Mesendoderm (in vitro differentiated cells): Measurements from ENCODE around the gene BRAP.

Experiments used
- DNase-seq: peaks from one replicate; pipeline ENCODE4 v3.0.0; 2013
- H2AK5ac ChIP-seq: 2 replicates; pipeline ENCODE4 v1.6.1; 2013; ENCODE audit warnings: low read length, inconsistent platforms
- H2BK120ac ChIP-seq: 2 replicates; pipeline ENCODE4 v1.6.1; 2013; ENCODE audit warnings: low read depth, mild to moderate bottlenecking, low read length, moderate library complexity, mixed read lengths
- H2BK15ac ChIP-seq: replicated peaks from 2 replicates; pipeline ENCODE4 v1.6.1; 2013; ENCODE audit warnings: low read depth, mild to moderate bottlenecking, moderate library complexity
- H2BK5ac ChIP-seq: 2 replicates; pipeline ENCODE4 v1.6.1; 2013; ENCODE audit warnings: low read length, inconsistent platforms
- H3K18ac ChIP-seq: 2 replicates; pipeline ENCODE4 v1.6.1; 2013; ENCODE audit warnings: mild to moderate bottlenecking, low read length, mixed read lengths
- H3K23ac ChIP-seq: one replicate; pipeline ENCODE4 v1.6.1; 2013; ENCODE audit warnings: low read length
- H3K27ac ChIP-seq: 2 replicates; pipeline ENCODE4 v1.5.1; 2013; ENCODE audit warnings: low read depth, mild to moderate bottlenecking, inconsistent platforms, low read length, moderate library complexity
- H3K27me3 ChIP-seq: 2 replicates; pipeline ENCODE4 v1.6.1; 2013; ENCODE audit warnings: low read length, control low read depth, mild to moderate bottlenecking, inconsistent platforms; ENCODE audit not compliant: insufficient read depth, poor library complexity
- H3K36me3 ChIP-seq: 2 replicates; pipeline ENCODE4 v1.6.1; 2013; ENCODE audit warnings: low read length, inconsistent platforms; ENCODE audit not compliant: control insufficient read depth, insufficient read depth
- H3K4ac ChIP-seq: one replicate; pipeline ENCODE4 v1.6.1; 2013; ENCODE audit warnings: low read depth, mild to moderate bottlenecking, low read length, moderate library complexity
- H3K4me1 ChIP-seq: 2 replicates; pipeline ENCODE4 v1.6.1; 2013; ENCODE audit warnings: low read depth, low read length, inconsistent platforms; ENCODE audit not compliant: control insufficient read depth
- H3K4me2 ChIP-seq: 2 replicates; pipeline ENCODE4 v1.6.1; 2013; ENCODE audit warnings: low read length
- H3K4me3 ChIP-seq: 2 replicates; pipeline ENCODE4 v1.5.1; 2013; ENCODE audit warnings: mild to moderate bottlenecking, low read length
- H3K56ac ChIP-seq: one replicate; pipeline ENCODE4 v1.6.1; 2013; ENCODE audit warnings: low read length
- H3K79me1 ChIP-seq: 2 replicates; pipeline ENCODE4 v1.6.1; 2013; ENCODE audit warnings: low read length, inconsistent platforms
- H3K79me2 ChIP-seq: 2 replicates; pipeline ENCODE4 v1.6.1; 2013; ENCODE audit warnings: mild to moderate bottlenecking, low read length; ENCODE audit not compliant: control insufficient read depth, insufficient read depth
- H3K9ac ChIP-seq: 2 replicates; pipeline ENCODE4 v1.6.1; 2013; ENCODE audit warnings: low read length, inconsistent platforms
- H4K5ac ChIP-seq: one replicate; pipeline ENCODE4 v1.6.1; 2013; ENCODE audit warnings: low read length
- H4K8ac ChIP-seq: one replicate; pipeline ENCODE4 v1.6.1; 2013; ENCODE audit warnings: low read depth, mild to moderate bottlenecking, control low read depth, low read length, moderate library complexity
- WGBS: extraction: QIAGEN DNeasy Blood & Tissue Kit; methylation state at CpG from one replicate; pipeline ENCODE4 v1.1.7; 2013; ENCODE audit warnings: low lambda C conversion rate, missing lambda C conversion rate; ENCODE audit not compliant: insufficient coverage; ENCODE audit errors: extremely low coverage; 5-methylcytosine and 5-hydroxymethylcytosine counted together

BRAP gene

DNA sequence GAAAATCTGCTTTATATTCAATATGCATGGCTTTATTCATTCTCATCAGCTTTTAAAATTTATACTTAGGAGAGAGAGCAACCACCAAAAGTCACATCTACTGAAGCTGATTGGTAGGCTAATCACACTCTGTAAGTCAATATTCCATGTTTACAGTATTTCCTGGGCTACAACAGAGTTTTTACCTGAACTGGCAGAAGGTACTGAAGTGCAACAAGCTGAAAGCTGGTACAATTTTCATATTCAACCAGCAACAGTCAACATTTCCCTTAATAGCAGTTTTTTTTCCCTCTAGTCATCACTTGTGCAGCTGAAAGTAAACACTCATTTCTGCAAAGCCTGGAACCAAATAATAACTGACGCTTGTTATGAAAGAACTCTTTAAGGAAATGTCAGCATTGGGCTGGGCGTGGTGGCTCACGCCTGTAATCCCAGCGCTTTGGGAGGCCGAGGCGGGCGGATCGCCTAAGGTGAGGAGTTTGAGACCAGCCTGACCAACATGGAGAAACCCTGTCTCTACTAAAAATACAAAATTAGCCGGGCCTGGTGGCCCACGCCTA, 12.9 kb downstream of the BRAP start:
- Histone ChIP-seq H4K8ac (no peak overlapping the region), H2BK120ac (no peak overlapping the region), H3K27me3 (no peaks in the 10 kb centered on the region), H3K4me1 (no peaks in the 10 kb centered on the region), H3K79me2 (no peaks in the 10 kb centered on the region), H2AK5ac (no peak overlapping the region), H3K79me1 (no peaks in the 10 kb centered on the region), H3K18ac (no peak overlapping the region), H2BK15ac (no peak overlapping the region), H3K23ac (no peak overlapping the region), H3K27ac (no peak overlapping the region), H3K4me3 (no peak overlapping the region), H3K9ac (no peak overlapping the region), H2BK5ac (no peak overlapping the region), H3K56ac (no peak overlapping the region), H3K4me2 (no peak overlapping the region), H3K4ac (no peak overlapping the region), H4K5ac (no peak overlapping the region), H3K36me3 (peaks cover 6% of the 10 kb centered on the region)
- WGBS: no CpG with 5 or more reads among the region's 10 CpGs
- DNase-seq: no peak

- H4K5ac ChIP-seq: no peak overlapping the region
- H3K4me2 ChIP-seq: no peak overlapping the region
- no peak overlapping the region for H2BK120ac ChIP-seq
- no peak overlapping the region for H2BK5ac ChIP-seq
- no peak overlapping the region for H3K9ac ChIP-seq
- H3K36me3 ChIP-seq: peaks cover 11% of the 10 kb centered on the region
- no peaks in the 10 kb centered on the region for H3K4me1 ChIP-seq
- no peak overlapping the region for H3K18ac ChIP-seq
- H4K8ac ChIP-seq: no peak overlapping the region
- H2BK15ac ChIP-seq: no peak overlapping the region
- H3K79me1 ChIP-seq: no peaks in the 10 kb centered on the region
- H3K23ac ChIP-seq: no peak overlapping the region
- H3K27me3 ChIP-seq: no peaks in the 10 kb centered on the region
- no peak overlapping the region for H3K4me3 ChIP-seq
- H3K27ac ChIP-seq: no peak overlapping the region
- DNase-seq: no peak
- no peak overlapping the region for H3K4ac ChIP-seq
- no peak overlapping the region for H2AK5ac ChIP-seq
- no peak overlapping the region for H3K56ac ChIP-seq
- H3K79me2 ChIP-seq: no peaks in the 10 kb centered on the region
- WGBS: no CpG with 5 or more reads among the region's 11 CpGs
These were observed 20.5 kb downstream of the BRAP start for GRCh38 chr12:111664961-111665865.

DNA sequence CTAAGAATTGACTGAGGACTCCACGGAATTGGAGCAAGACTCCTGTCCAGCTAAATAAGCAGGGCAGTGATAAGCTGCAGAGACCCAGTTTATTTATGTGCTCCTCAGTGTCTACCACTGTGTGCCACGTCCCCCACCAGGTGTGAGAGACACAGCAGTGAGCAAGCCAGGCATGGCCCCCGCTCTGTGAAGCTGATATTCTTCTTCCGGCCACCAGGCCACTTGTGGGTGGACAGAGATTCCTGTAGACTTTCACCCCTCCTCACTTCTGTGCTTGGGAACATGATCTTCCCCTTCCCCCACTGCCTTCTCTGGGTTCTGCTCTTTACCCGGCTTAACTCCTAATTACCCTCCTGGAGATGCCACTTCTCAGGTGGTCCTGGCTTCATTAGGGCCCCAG, 21.3 kb downstream of the BRAP start:
- no peaks in the 10 kb centered on the region for H3K27me3 ChIP-seq
- H3K79me1 ChIP-seq: no peaks in the 10 kb centered on the region
- H3K4ac ChIP-seq: no peak overlapping the region
- no peak overlapping the region for H4K8ac ChIP-seq
- H4K5ac ChIP-seq: no peak overlapping the region
- peaks cover 9% of the 10 kb centered on the region for H3K36me3 ChIP-seq
- no peak overlapping the region for H2AK5ac ChIP-seq
- H3K4me3 ChIP-seq: no peak overlapping the region
- H2BK5ac ChIP-seq: no peak overlapping the region
- H3K27ac ChIP-seq: no peak overlapping the region
- peak; percentile 38 for DNase-seq
- H3K4me1 ChIP-seq: no peaks in the 10 kb centered on the region
- no peak overlapping the region for H3K18ac ChIP-seq
- no peak overlapping the region for H3K4me2 ChIP-seq
- H3K9ac ChIP-seq: no peak overlapping the region
- H2BK120ac ChIP-seq: no peak overlapping the region
- H3K56ac ChIP-seq: no peak overlapping the region
- no peak overlapping the region for H3K23ac ChIP-seq
- H2BK15ac ChIP-seq: no peak overlapping the region
- no peaks in the 10 kb centered on the region for H3K79me2 ChIP-seq
- WGBS: no CpG with 5 or more reads among the region's 5 CpGs

DNA sequence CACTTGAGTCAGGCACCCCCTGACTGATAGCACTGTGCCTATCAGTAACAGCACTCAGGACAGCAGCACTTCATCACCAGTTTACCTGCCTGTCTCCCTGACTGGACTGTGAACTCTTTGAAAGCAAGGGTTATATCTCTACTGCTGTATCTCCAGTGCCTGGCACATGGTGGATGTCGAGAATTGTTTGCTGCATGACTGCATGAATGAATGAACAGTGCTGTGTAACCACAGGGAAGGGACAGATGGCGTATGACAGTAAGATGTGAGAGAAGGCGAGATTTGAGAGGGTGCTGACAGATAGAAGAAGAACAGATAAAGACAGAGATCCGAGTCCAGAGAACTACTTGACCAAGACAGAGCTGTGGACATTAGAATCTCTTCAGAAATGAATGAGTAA, 29.7 kb downstream of the BRAP start:
- WGBS: no CpG with 5 or more reads among the region's 4 CpGs
- no peaks in the 10 kb centered on the region for H3K79me1 ChIP-seq
- no peak overlapping the region for H3K56ac ChIP-seq
- H4K8ac ChIP-seq: no peak overlapping the region
- DNase-seq: no peak
- H3K4me2 ChIP-seq: no peak overlapping the region
- H3K9ac ChIP-seq: no peak overlapping the region
- no peak overlapping the region for H4K5ac ChIP-seq
- no peak overlapping the region for H2BK120ac ChIP-seq
- H3K27me3 ChIP-seq: no peaks in the 10 kb centered on the region
- H3K79me2 ChIP-seq: no peaks in the 10 kb centered on the region
- H3K4me3 ChIP-seq: no peak overlapping the region
- peaks cover 8% of the 10 kb centered on the region for H3K36me3 ChIP-seq
- no peak overlapping the region for H3K23ac ChIP-seq
- H2AK5ac ChIP-seq: no peak overlapping the region
- no peak overlapping the region for H3K27ac ChIP-seq
- H2BK5ac ChIP-seq: no peak overlapping the region
- no peak overlapping the region for H3K18ac ChIP-seq
- no peaks in the 10 kb centered on the region for H3K4me1 ChIP-seq
- H2BK15ac ChIP-seq: no peak overlapping the region
- H3K4ac ChIP-seq: no peak overlapping the region

DNA sequence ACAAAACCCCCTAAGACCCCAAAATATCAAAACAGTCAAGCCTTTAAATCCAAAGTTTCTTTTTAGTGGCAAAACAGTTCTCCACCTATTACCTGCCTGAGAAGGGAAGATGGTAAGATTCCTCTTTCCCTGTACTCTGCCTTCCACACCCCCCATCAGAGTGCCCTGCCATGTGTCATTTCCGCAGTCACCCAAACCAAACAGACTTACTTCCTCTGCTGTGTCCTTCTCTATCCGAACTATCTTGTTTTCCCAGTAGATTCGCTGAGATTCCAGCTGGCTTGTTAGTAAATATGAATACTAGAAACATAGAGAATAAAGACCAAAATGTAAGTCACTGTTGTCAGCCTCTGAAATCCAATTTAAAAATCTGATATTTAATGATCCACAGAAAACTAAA, 30.4 kb downstream of the BRAP start:
- H3K79me1 ChIP-seq: no peaks in the 10 kb centered on the region
- no peaks in the 10 kb centered on the region for H3K79me2 ChIP-seq
- no peak overlapping the region for H3K4me2 ChIP-seq
- H2BK5ac ChIP-seq: no peak overlapping the region
- WGBS: no CpG with 5 or more reads among the region's 3 CpGs
- H3K27ac ChIP-seq: no peak overlapping the region
- no peak overlapping the region for H3K56ac ChIP-seq
- H2BK120ac ChIP-seq: no peak overlapping the region
- no peaks in the 10 kb centered on the region for H3K4me1 ChIP-seq
- DNase-seq: no peak
- H3K4ac ChIP-seq: no peak overlapping the region
- no peak overlapping the region for H4K8ac ChIP-seq
- no peak overlapping the region for H2BK15ac ChIP-seq
- no peaks in the 10 kb centered on the region for H3K27me3 ChIP-seq
- H3K4me3 ChIP-seq: no peak overlapping the region
- H4K5ac ChIP-seq: no peak overlapping the region
- H3K18ac ChIP-seq: no peak overlapping the region
- H2AK5ac ChIP-seq: no peak overlapping the region
- H3K36me3 ChIP-seq: peaks cover 8% of the 10 kb centered on the region
- H3K9ac ChIP-seq: no peak overlapping the region
- no peak overlapping the region for H3K23ac ChIP-seq
